ENCODE measurements around the gene PRR12.

The PRR12 gene

DNA sequence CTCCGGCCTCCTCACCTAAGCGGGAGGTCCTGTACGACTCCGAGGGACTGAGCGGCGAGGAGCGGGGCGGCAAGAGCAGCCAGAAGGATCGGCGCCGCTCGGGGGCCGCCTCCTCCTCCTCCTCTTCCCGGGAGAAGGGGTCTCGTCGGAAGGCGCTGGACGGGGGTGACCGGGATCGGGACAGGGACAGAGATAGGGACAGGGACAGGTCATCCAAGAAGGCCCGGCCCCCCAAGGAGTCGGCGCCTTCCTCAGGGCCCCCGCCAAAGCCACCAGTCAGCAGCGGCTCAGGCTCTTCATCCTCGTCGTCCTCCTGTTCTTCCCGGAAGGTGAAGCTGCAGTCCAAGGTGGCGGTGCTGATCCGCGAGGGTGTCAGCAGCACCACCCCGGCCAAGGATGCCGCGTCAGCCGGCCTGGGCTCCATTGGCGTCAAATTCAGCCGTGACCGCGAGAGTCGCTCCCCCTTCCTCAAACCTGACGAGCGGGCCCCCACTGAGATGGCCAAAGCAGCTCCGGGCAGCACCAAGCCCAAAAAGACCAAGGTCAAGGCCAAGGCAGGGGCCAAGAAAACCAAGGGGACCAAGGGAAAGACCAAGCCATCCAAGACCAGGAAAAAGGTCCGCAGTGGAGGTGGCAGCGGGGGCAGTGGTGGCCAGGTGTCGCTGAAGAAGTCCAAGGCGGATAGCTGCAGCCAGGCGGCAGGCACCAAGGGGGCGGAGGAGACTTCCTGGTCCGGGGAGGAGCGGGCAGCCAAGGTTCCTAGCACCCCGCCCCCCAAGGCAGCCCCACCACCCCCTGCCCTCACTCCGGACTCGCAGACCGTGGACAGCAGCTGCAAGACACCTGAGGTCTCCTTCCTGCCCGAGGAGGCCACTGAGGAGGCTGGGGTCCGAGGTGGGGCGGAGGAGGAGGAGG, 61.8 kb downstream of the PRR12 start:
- H3K4me1 ChIP-seq (ENCODE audit: control insufficient read depth, low read length) = no peaks in the 10 kb centered on the region
- H3K79me2 ChIP-seq (ENCODE audit: control insufficient read depth, low read length) = peaks cover 14% of the 10 kb centered on the region
- no peaks in the 10 kb centered on the region for H3K27me3 ChIP-seq (ENCODE audit: control insufficient read depth, low read length)
- no peaks in the 10 kb centered on the region for H3K9me2 ChIP-seq (replicated peaks; ENCODE audit: control insufficient read depth, low read length)
- H3K9me3 ChIP-seq (ENCODE audit: control insufficient read depth, insufficient read depth, low read length) = no peaks in the 10 kb centered on the region
- H3K4me2 ChIP-seq (ENCODE audit: low read length) = no peak overlapping the region
- TF ChIP-seq CTCF (IDR thresholded peaks at IDR 0.05; ENCODE audit: low read depth, low read length, poor library complexity, severe bottlenecking) (no peak), EZH2phosphoT487 (IDR thresholded peaks at IDR 0.05; ENCODE audit: borderline replicate concordance, low read length) (no peak)
- peaks cover 70% of the 10 kb centered on the region for H3K36me3 ChIP-seq (ENCODE audit: control insufficient read depth, low read length)
- H3F3A ChIP-seq (ENCODE audit: control insufficient read depth, insufficient read depth) = no peaks in the 10 kb centered on the region
- no peak overlapping the region for H3K4me3 ChIP-seq (ENCODE audit: low read length)
- no peaks in the 10 kb centered on the region for H4K20me1 ChIP-seq (ENCODE audit: control insufficient read depth, insufficient read depth, low read depth, low read length)
- no peak overlapping the region for H3K27ac ChIP-seq (ENCODE audit: low read depth, low read length)

GRCh38 chr19:49653466-49653806, 62.5 kb downstream of the PRR12 start:
- H3K9me2 ChIP-seq (replicated peaks; ENCODE audit: control insufficient read depth, low read length) = no peaks in the 10 kb centered on the region
- H3K79me2 ChIP-seq (ENCODE audit: control insufficient read depth, low read length) = peaks cover 14% of the 10 kb centered on the region
- no peak for TF ChIP-seq CTCF (IDR thresholded peaks at IDR 0.05; ENCODE audit: low read depth, low read length, poor library complexity, severe bottlenecking)
- no peak for TF ChIP-seq EZH2phosphoT487 (IDR thresholded peaks at IDR 0.05; ENCODE audit: borderline replicate concordance, low read length)
- no peaks in the 10 kb centered on the region for H3K4me1 ChIP-seq (ENCODE audit: control insufficient read depth, low read length)
- H3K9me3 ChIP-seq (ENCODE audit: control insufficient read depth, insufficient read depth, low read length) = no peaks in the 10 kb centered on the region
- no peaks in the 10 kb centered on the region for H3K27me3 ChIP-seq (ENCODE audit: control insufficient read depth, low read length)
- no peaks in the 10 kb centered on the region for H4K20me1 ChIP-seq (ENCODE audit: control insufficient read depth, insufficient read depth, low read depth, low read length)
- H3K36me3 ChIP-seq (ENCODE audit: control insufficient read depth, low read length) = peaks cover 73% of the 10 kb centered on the region
- H3K4me2 ChIP-seq (ENCODE audit: low read length) = no peak overlapping the region
- H3F3A ChIP-seq (ENCODE audit: control insufficient read depth, insufficient read depth) = no peaks in the 10 kb centered on the region
- no peak overlapping the region for H3K4me3 ChIP-seq (ENCODE audit: low read length)
- no peak overlapping the region for H3K27ac ChIP-seq (ENCODE audit: low read depth, low read length)

DNA sequence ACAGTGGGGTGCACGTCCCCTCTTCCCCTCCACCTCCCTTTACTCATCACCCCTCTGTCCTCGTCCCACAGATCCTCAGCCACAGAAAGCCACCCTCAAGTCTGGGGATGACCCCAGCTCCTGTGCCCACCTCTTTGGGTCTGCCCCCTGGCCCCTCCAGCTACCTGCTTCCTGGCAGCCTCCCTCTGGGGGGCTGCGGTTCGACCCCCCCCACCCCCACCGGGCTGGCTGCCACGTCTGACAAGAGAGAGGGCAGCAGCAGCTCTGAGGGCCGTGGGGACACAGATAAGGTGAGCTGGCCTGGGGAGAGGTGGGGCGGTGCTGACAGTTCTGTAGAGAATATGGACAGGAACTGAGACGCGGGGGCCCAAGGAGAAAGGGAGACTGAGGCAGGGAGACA, 63.6 kb downstream of the PRR12 start:
- Histone ChIP-seq H3K9me2 (replicated peaks; ENCODE audit: control insufficient read depth, low read length) (no peaks in the 10 kb centered on the region), H3K4me1 (ENCODE audit: control insufficient read depth, low read length) (no peaks in the 10 kb centered on the region), H4K20me1 (ENCODE audit: control insufficient read depth, insufficient read depth, low read depth, low read length) (no peaks in the 10 kb centered on the region), H3K27me3 (ENCODE audit: control insufficient read depth, low read length) (no peaks in the 10 kb centered on the region), H3K9me3 (ENCODE audit: control insufficient read depth, insufficient read depth, low read length) (no peaks in the 10 kb centered on the region), H3K4me2 (ENCODE audit: low read length) (no peak overlapping the region), H3K4me3 (ENCODE audit: low read length) (no peak overlapping the region), H3K36me3 (ENCODE audit: control insufficient read depth, low read length) (peaks cover 78% of the 10 kb centered on the region), H3K27ac (ENCODE audit: low read depth, low read length) (no peak overlapping the region), H3K79me2 (ENCODE audit: control insufficient read depth, low read length) (peaks cover 8% of the 10 kb centered on the region; the same call in 1 of the 2 replicates), H3F3A (ENCODE audit: control insufficient read depth, insufficient read depth) (no peaks in the 10 kb centered on the region)
- no peak for TF ChIP-seq CTCF (IDR thresholded peaks at IDR 0.05; ENCODE audit: low read depth, low read length, poor library complexity, severe bottlenecking)
- TF ChIP-seq EZH2phosphoT487 (IDR thresholded peaks at IDR 0.05; ENCODE audit: borderline replicate concordance, low read length) = no peak
